Measurements from ENCODE around the gene INCENP. TPM values are rescaled to one million over a fixed set of nuclear protein-coding genes. Genes with fewer than 3 reads are reported as not detected.

Gene INCENP
- total and polyA plus RNA-seq, 2 experiments from 2014 or later = 35.6 to 131 TPM

DNA sequence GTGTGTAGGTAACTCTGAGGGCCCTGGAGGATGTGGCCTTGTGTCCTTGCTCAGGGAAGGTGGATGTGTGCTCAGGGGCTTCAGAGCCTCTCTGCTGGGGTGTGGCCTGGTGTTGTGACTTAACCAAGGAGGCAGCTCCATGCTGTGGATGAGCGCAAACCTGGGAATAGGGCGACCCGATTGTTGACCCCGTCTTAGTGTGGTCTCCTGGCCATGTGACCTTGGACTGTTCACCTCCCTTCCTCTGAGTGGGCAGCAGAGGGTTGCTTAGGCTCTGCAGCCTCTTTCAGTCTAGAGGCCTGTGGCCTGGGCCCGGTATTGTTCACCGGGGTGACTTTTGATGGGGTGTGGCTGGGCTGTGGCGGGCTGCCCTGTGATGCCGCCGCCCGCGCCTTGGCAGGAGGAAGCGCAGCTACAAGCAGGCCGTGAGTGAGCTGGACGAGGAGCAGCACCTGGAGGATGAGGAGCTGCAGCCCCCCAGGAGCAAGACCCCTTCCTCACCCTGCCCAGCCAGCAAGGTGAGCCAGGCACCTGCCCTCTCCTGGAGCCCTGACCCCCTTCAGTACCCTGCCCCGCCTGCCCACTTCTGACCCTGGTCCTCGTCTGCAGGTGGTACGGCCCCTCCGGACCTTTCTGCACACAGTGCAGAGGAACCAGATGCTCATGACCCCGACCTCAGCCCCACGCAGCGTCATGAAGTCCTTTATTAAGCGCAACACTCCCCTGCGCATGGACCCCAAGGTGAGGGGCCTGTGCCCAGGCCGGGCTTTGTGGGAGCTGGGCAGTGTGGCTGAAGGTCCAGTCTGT, 16.7 kb downstream of the INCENP start:
- Histone ChIP-seq H3K27ac (ENCODE audit: low read depth) (no peak overlapping the region), H4K20me1 (replicated peaks; ENCODE audit: insufficient read depth) (peaks cover 9% of the 10 kb centered on the region; the same call in 1 of the 2 replicates), H3K79me2 (replicated peaks; ENCODE audit: insufficient read depth) (peaks cover 23% of the 10 kb centered on the region), H3K36me3 (ENCODE audit: insufficient read depth) (peaks cover 7% of the 10 kb centered on the region; the same call in 1 of the 2 replicates), H3K27me3 (ENCODE audit: insufficient read depth) (no peaks in the 10 kb centered on the region), H3K4me1 (ENCODE audit: insufficient read depth) (no peaks in the 10 kb centered on the region), H2AFZ (no peak overlapping the region), H3K4me3 (no peak overlapping the region), H3F3A (replicated peaks; ENCODE audit: low read depth) (no peaks in the 10 kb centered on the region), H3K9me2 (ENCODE audit: insufficient read depth) (no peaks in the 10 kb centered on the region), H3K4me2 (no peak overlapping the region)
- Mint-ChIP-seq H3K27me3 (ENCODE audit: insufficient read depth, low read depth, poor library complexity) (peaks cover 19% of the 10 kb centered on the region), H3K4me3 (no peak overlapping the region), H3K9me3 (no peaks in the 10 kb centered on the region), H3K4me1 (no peaks in the 10 kb centered on the region), H3K36me3 (ENCODE audit: low read depth) (peaks cover 56% of the 10 kb centered on the region), H3K27ac (no peak overlapping the region)
- DNase-seq (ENCODE audit: low spot score) = no peak
- TF ChIP-seq STAT1 (IDR thresholded peaks at IDR 0.05; ENCODE audit: unreplicated experiment) (no peak), ZNF331 (CRISPR knock-in tag; IDR thresholded peaks at IDR 0.05; ENCODE audit: low read depth) (no peak), ZNF114 (CRISPR knock-in tag; IDR thresholded peaks at IDR 0.05) (no peak), POLR2AphosphoS5 (IDR thresholded peaks at IDR 0.05; ENCODE audit: low read depth) (no peak), EZH2 (IDR thresholded peaks at IDR 0.05; ENCODE audit: low read depth, unreplicated experiment) (no peak), NANOG (IDR thresholded peaks at IDR 0.05; ENCODE audit: borderline replicate concordance) (no peak)
- TF ChIP-seq, protein P1, sequence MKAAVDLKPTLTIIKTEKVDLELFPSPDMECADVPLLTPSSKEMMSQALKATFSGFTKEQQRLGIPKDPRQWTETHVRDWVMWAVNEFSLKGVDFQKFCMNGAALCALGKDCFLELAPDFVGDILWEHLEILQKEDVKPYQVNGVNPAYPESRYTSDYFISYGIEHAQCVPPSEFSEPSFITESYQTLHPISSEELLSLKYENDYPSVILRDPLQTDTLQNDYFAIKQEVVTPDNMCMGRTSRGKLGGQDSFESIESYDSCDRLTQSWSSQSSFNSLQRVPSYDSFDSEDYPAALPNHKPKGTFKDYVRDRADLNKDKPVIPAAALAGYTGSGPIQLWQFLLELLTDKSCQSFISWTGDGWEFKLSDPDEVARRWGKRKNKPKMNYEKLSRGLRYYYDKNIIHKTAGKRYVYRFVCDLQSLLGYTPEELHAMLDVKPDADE (IDR thresholded peaks at IDR 0.05) = no peak
- TF ChIP-seq, protein P2, sequence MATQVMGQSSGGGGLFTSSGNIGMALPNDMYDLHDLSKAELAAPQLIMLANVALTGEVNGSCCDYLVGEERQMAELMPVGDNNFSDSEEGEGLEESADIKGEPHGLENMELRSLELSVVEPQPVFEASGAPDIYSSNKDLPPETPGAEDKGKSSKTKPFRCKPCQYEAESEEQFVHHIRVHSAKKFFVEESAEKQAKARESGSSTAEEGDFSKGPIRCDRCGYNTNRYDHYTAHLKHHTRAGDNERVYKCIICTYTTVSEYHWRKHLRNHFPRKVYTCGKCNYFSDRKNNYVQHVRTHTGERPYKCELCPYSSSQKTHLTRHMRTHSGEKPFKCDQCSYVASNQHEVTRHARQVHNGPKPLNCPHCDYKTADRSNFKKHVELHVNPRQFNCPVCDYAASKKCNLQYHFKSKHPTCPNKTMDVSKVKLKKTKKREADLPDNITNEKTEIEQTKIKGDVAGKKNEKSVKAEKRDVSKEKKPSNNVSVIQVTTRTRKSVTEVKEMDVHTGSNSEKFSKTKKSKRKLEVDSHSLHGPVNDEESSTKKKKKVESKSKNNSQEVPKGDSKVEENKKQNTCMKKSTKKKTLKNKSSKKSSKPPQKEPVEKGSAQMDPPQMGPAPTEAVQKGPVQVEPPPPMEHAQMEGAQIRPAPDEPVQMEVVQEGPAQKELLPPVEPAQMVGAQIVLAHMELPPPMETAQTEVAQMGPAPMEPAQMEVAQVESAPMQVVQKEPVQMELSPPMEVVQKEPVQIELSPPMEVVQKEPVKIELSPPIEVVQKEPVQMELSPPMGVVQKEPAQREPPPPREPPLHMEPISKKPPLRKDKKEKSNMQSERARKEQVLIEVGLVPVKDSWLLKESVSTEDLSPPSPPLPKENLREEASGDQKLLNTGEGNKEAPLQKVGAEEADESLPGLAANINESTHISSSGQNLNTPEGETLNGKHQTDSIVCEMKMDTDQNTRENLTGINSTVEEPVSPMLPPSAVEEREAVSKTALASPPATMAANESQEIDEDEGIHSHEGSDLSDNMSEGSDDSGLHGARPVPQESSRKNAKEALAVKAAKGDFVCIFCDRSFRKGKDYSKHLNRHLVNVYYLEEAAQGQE (IDR thresholded peaks at IDR 0.05; ENCODE audit: unreplicated experiment) = no peak
- no peak for ATAC-seq

Measured in GM23338 (cell line).